Pons (tissue), 1 donor: ENCODE data around the gene FAM50A.
A peak's percentile ranks its signal among the peaks of the same experiment; 100 is the strongest.

Source experiments
- DNase-seq: peaks from one replicate; pipeline ENCODE4 v3.0.0-alpha.2; 2016; ENCODE audit warnings: low spot score

Gene FAM50A

GRCh38 chrX:154437971-154438893 is 5.7 kb upstream of the FAM50A start:
- no peak for DNase-seq

- DNase-seq = no peak
Observed at GRCh38 chrX:154439841-154440240, 4.1 kb upstream of the FAM50A start.

GRCh38 chrX:154440623-154441357 is 3.2 kb upstream of the FAM50A start:
- DNase-seq = no peak

GRCh38 chrX:154441564-154441963 is 2.4 kb upstream of the FAM50A start:
- no peak for DNase-seq

- DNase-seq = no peak
Observed at GRCh38 chrX:154441984-154442707, 1.8 kb upstream of the FAM50A start.

GRCh38 chrX:154443479-154443910 is 446 bp upstream of the FAM50A start:
- DNase-seq = no peak

GRCh38 chrX:154444755-154445246 is 860 bp downstream of the FAM50A start:
- no peak for DNase-seq

- DNase-seq = no peak
Observed at GRCh38 chrX:154445776-154446175, 1.8 kb downstream of the FAM50A start.

GRCh38 chrX:154446430-154446829 is 2.5 kb downstream of the FAM50A start:
- DNase-seq = no peak

- no peak for DNase-seq
Observed at GRCh38 chrX:154448484-154448883, 4.5 kb downstream of the FAM50A start.

- no peak for DNase-seq
Observed at GRCh38 chrX:154449618-154450017, 5.7 kb downstream of the FAM50A start.

GRCh38 chrX:154450312-154450711 is 6.4 kb downstream of the FAM50A start:
- DNase-seq = no peak

- no peak for DNase-seq
Observed at GRCh38 chrX:154452823-154453222, 8.9 kb downstream of the FAM50A start.

GRCh38 chrX:154457491-154458115 is 13.7 kb downstream of the FAM50A start:
- DNase-seq = no peak

GRCh38 chrX:154458116-154458953 is 14.4 kb downstream of the FAM50A start, which contains the start of gene PLXNA3:
Gene PLXNA3 (plus strand): TSS chrX:154458281. CDS start chrX:154460184, 1,903 bp downstream.
- no peak for DNase-seq

- DNase-seq = no peak
Observed at GRCh38 chrX:154458954-154459778, 15.2 kb downstream of the FAM50A start.

GRCh38 chrX:154459832-154460231 is 15.9 kb downstream of the FAM50A start:
- no peak for DNase-seq

- DNase-seq = no peak
Observed at GRCh38 chrX:154460326-154460725, 16.4 kb downstream of the FAM50A start.

- peak; percentile 75 for DNase-seq
Observed at GRCh38 chrX:154462396-154462795, 18.5 kb downstream of the FAM50A start.
